ENCODE results near the gene IGF1R.

DNA sequence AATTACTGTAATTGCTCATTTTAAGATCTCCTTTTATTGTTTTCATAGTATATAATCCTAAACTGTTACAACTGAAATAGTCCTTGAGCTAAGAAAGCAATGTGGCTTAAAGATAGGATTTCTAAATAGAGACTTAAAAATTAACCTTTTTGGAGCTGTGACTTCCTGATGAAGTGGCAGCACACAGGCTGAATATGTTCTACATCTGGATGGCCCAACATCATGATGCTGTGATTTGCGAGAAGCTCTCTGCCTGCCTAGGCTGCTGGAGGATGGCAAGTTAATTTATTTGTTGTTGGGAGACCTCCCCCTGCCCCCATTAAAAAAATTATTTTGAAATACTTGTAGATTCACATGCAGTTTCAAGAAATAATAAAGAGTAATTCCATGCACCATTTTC is 134.5 kb downstream of the IGF1R start:
- TF ChIP-seq, protein P1, sequence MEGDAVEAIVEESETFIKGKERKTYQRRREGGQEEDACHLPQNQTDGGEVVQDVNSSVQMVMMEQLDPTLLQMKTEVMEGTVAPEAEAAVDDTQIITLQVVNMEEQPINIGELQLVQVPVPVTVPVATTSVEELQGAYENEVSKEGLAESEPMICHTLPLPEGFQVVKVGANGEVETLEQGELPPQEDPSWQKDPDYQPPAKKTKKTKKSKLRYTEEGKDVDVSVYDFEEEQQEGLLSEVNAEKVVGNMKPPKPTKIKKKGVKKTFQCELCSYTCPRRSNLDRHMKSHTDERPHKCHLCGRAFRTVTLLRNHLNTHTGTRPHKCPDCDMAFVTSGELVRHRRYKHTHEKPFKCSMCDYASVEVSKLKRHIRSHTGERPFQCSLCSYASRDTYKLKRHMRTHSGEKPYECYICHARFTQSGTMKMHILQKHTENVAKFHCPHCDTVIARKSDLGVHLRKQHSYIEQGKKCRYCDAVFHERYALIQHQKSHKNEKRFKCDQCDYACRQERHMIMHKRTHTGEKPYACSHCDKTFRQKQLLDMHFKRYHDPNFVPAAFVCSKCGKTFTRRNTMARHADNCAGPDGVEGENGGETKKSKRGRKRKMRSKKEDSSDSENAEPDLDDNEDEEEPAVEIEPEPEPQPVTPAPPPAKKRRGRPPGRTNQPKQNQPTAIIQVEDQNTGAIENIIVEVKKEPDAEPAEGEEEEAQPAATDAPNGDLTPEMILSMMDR (conservative IDR thresholded peaks at IDR 0.05 in 1 of 2, IDR thresholded peaks at IDR 0.05 in 1 of 2; ENCODE audit: extremely low read depth in 1 of 2, insufficient read depth in 1 of 2, low read depth in 1 of 2, low read length in 2 of 2) = no peak
- no peak for TF ChIP-seq EZH2 (IDR thresholded peaks at IDR 0.05; ENCODE audit: borderline replicate concordance, low read length)

Measured in mammary epithelial cell (primary cell).